ENCODE results near the gene MMP11.

MMP11 gene

GRCh38 chr22:23760056-23760455, 12.6 kb upstream of the MMP11 start:
- Histone ChIP-seq H3K9me3 (no peaks in the 10 kb centered on the region), H3K36me3 (no peaks in the 10 kb centered on the region), H3K4me1 (ENCODE audit: control insufficient read depth in 1 of 2, insufficient read depth in 1 of 2, low read depth in 1 of 2, low read length in 1 of 2) (peaks cover 18 to 21% of the 10 kb centered on the region in 2 experiments), H3K4me3 (ENCODE audit: low read depth in 1 of 2, low read length in 1 of 2) (no peak overlapping the region), H3K27ac (no peak overlapping the region), H3K27me3 (no peaks in the 10 kb centered on the region)
- TF ChIP-seq CTCF (IDR thresholded peaks at IDR 0.05), result no peak

DNA sequence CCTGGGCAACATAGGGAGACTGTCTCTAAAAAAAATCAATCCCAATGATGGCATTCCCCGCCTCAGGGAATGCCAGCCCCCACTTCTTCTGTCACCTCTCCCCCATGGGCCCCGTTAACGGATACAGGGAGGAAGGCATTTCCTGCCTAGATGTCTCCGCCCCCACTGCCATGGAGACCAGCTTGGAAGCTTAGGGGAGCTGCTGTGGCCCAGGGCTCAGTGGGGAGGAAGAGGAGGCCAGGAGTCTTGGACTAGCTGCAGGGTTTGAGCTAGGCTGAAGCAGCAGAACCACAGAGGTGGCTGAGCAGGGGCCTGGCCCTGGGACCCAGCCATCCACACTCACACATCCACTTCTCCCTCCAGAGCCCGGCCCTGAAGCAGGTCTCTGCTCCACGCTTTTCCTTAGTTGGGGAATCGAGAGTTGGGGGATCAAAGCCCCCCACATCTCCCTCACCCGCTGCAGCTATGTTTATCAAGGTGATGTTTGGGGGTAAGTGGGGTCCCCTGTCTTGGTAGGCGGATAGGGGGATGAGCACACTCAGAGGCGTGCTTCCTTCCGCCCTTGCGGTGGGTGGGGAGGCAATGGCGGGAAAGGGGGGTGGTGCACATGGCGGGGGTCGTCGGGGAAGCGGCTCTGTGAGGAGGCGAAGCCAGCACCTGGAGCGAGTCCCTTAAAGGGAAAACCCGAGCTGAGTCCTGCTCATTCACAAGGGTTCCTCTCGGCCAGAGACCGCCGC, 9.6 kb upstream of the MMP11 start, which contains the start of gene C22orf15:
TSS of gene C22orf15 (plus strand) at position 149 of the 737 bp plus-strand sequence. CDS start at position 466, 317 bp downstream.
- peaks cover 26% of the 10 kb centered on the region in 2 experiments for H3K4me1 ChIP-seq (ENCODE audit: control insufficient read depth in 1 of 2, insufficient read depth in 1 of 2, low read depth in 1 of 2, low read length in 1 of 2)
- H3K9me3 ChIP-seq, result no peaks in the 10 kb centered on the region
- no peaks in the 10 kb centered on the region for H3K36me3 ChIP-seq
- no peak for TF ChIP-seq CTCF (IDR thresholded peaks at IDR 0.05)
- no peak within 1 kb of the TSS for H3K27ac ChIP-seq
- peak within 1 kb of the TSS; percentile 53 to 59 for H3K4me3 ChIP-seq (ENCODE audit: low read depth in 1 of 2, low read length in 1 of 2)
- H3K27me3 ChIP-seq, result peaks cover 4% of the 10 kb centered on the region

DNA sequence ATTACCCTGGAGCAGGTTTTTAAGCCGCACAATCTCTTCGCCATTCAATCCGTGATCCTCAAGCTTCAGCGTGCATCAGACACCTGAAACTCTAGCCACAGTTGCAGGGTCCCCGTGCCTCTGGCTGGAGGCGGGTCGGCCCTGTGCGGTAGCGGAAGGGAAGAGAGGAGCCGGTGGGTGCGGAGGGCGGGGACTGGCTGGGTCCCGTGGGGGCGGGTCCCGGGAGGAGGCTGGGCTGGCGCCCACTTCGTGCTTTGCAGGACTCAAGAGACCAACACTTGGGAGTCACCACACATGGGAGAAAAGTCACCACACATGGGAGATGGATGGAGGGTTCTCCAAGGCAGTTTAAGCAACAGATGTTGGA, 9.1 kb upstream of the MMP11 start:
- Histone ChIP-seq H3K27ac (no peak overlapping the region), H3K4me1 (ENCODE audit: control insufficient read depth in 1 of 2, insufficient read depth in 1 of 2, low read depth in 1 of 2, low read length in 1 of 2) (peaks cover 31% of the 10 kb centered on the region in 2 experiments), H3K4me3 (ENCODE audit: low read depth in 1 of 2, low read length in 1 of 2) (peak overlapping the region; percentile 53 to 59)

GRCh38 chr22:23763954-23764353, 8.7 kb upstream of the MMP11 start:
- Histone ChIP-seq H3K27ac (no peak overlapping the region), H3K4me3 (ENCODE audit: low read depth in 1 of 2, low read length in 1 of 2) (peak overlapping the region; percentile 53 to 59), H3K27me3 (peaks cover 4% of the 10 kb centered on the region), H3K36me3 (no peaks in the 10 kb centered on the region), H3K4me1 (ENCODE audit: control insufficient read depth in 1 of 2, insufficient read depth in 1 of 2, low read depth in 1 of 2, low read length in 1 of 2) (peaks cover 31 to 32% of the 10 kb centered on the region in 2 experiments), H3K9me3 (no peaks in the 10 kb centered on the region)
- no peak for TF ChIP-seq CTCF (IDR thresholded peaks at IDR 0.05)

More for the DNA sequence above, 9.1 kb upstream of the MMP11 start:
- TF ChIP-seq CTCF (IDR thresholded peaks at IDR 0.05), result no peak
- H3K9me3 ChIP-seq, result no peaks in the 10 kb centered on the region
- H3K36me3 ChIP-seq, result no peaks in the 10 kb centered on the region
- peaks cover 4% of the 10 kb centered on the region for H3K27me3 ChIP-seq

DNA sequence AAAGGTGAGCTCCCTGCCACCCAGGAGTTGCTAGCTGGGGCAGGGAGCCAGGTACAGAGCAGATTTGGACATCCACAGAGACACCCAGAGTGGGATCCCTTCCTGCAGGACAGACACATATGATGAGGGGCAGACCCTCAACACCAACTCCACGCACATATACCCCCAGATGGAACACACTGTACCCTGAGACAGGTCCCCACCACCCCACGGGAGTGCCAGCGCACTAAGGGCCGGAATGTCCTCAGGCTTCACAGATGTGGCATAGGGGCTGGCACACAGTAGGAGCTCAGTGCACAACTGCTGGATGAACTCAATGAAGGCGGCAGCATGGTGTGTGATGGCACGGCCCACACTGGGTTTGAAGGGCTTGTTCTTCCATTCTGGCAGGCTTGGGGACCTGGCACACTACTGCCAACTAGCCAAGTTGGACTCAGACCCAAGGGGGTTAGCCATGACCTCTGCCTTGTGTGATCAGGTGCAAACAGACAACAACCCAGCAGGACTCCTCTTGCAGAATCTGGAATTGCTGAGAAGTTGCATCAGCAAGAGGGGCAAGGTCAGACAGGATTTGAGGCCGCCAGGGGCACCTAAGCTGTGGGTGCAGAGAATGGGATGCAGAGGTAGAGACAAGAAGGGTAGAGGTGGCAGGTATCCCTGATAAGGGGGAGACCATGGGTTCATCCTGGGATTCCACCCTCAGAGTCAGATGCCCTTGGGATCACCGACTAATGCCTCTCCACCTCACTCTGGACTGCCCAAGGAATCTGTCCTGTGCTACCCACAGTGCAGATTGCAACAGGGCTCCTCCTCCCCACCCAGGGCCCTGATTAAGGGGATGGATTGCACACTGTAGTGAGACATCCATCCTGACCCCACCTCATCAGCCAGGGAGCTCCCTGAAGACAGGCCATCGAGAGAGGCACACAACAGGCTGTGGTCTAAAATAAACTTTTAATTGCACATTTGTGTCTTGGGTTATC, 7.5 kb upstream of the MMP11 start:
- Histone ChIP-seq H3K9me3 (no peaks in the 10 kb centered on the region), H3K4me3 (ENCODE audit: low read depth in 1 of 2, low read length in 1 of 2) (no peak overlapping the region), H3K27me3 (peaks cover 4% of the 10 kb centered on the region), H3K36me3 (no peaks in the 10 kb centered on the region), H3K4me1 (ENCODE audit: control insufficient read depth in 1 of 2, insufficient read depth in 1 of 2, low read depth in 1 of 2, low read length in 1 of 2) (peaks cover 31 to 32% of the 10 kb centered on the region in 2 experiments), H3K27ac (no peak overlapping the region)
- TF ChIP-seq CTCF (IDR thresholded peaks at IDR 0.05), result no peak

All from neutrophil (primary cell).